ENCODE data around the gene ZNF438.

GRCh38 chr10:31031205-31031557, 484 bp downstream of the ZNF438 start:
- TF ChIP-seq CTCF (IDR thresholded peaks at IDR 0.05) (no peak), POLR2A (IDR thresholded peaks at IDR 0.05) (no peak)
